Pons (tissue), 1 donor: ENCODE results near the gene IL17RA.
"Not testable (repeated sequence)": the region's sequence is repeated elsewhere in the genome, so short reads cannot be mapped to it uniquely, and the experiment has no call there.

ENCODE experiments used
- DNase-seq: peaks from one replicate; pipeline ENCODE4 v3.0.0-alpha.2; 2016; ENCODE audit warnings: low spot score

Gene IL17RA

DNA sequence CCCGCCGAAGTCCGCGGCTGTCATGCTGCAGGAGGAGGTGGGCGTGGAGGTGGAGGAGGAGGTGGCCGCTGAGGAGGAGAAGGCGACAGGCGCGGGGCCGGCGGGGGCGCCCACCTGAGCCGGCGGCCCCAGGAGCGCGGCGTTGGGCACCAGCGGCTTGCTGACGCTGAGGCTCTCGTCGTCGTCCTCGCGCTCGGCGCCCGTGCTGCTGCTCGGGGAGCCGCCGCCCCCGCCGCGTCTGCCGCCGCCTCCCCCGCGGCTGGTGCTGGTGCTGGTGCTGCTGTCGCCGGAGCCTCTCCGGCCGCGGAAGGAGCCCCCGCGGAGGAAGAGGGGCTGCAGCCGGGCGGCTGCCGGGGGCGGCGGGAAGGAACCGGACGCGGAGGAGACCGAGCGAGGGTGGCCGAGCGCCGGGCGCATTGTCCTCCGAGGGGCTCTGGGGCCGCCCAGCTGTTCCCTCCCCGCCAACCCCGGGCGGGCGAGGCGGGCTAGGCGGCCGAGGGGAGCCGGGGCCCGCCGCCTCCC, 36.0 kb downstream of the IL17RA start:
- no peak for DNase-seq

DNA sequence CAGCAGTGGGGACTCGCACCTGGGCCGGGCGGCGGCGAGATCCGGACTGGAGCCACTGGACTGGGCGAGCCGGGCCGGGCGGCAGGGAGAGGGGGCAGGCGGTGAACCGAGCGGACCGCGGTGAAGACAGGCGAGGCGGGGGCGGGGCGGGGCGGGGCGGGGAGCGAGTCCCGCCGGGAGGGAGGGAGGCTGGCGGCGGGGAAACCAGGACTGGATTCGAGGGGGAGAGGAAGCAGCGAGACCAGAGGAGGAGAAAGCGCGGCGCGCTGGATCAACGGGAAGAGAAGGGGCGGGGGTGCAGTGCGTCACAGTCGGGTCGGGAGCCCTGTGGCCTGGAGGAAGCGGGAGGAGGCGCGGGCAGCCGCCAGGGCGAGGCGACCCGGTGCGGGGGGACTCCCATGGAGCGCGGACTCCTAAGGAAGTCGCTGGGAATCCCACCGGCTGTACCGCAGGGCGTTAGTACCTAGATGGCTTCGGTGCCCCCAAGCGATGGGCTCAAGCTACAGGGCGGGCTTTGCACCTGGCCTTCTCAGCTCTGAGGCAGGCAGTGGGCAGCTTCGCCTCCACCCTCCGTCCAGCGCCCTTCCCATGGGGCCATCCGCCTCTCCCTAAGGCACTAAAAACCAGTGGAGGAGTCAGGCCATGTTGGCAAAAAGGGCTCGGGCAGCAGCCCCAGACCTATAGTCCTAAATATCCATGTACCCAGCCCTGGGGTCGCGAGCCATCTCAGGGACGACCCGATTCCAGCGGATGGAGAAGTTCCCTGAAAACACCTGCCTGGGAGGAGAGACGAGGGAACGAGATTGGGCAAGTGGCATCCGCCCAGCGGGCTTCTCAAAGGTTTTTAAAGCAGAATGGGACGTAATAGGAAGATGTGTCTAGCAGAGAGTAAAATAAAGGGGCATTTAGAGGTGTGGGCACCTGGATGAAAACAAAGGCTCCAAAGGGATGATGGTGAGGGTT, 36.7 kb downstream of the IL17RA start, which contains the start of gene TMEM121B:
Gene TMEM121B, minus strand, starts transcription at position 128 of the 963 bp plus-strand sequence. CDS start 233 bp downstream, outside the sequence.
- DNase-seq = peak; percentile 46

DNA sequence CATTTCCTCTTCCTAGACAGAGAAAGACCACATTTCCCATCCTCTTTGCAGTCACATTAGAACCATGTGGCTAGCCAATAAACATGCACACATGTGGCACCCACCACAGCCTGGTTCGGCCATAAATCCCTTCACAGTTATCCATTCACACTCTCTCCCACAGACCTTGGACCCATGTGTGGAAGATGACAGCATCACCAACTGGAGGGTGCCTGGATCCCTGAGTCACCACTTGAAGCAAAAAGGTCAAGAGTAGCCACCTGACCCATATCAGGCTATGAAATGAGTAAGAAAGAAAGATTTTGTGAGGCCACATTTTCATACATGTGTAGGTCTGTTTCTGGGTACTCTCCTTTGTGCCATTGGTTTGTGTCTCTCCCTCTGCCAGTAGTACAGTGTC, 45.4 kb downstream of the IL17RA start:
- no peak for DNase-seq

DNA sequence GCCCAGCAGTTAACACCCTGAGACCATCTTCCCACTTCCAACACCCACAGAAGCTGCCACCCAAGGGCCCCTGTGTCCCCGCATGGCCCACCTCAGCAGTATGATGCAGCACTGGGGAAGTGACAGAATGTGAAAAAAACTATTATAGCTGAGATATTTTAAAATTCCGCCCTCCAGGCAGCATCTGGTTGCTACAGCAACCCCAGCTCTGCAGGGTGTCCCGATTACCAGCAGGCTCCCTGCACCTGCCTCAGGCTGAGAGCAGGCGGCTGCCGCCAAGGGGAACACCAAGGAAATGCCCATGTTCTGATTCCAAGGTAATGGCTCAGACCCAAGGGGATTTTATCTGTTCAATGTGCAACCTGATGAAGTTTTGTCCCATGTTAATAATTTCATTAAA, 46.9 kb downstream of the IL17RA start:
- no peak for DNase-seq

DNA sequence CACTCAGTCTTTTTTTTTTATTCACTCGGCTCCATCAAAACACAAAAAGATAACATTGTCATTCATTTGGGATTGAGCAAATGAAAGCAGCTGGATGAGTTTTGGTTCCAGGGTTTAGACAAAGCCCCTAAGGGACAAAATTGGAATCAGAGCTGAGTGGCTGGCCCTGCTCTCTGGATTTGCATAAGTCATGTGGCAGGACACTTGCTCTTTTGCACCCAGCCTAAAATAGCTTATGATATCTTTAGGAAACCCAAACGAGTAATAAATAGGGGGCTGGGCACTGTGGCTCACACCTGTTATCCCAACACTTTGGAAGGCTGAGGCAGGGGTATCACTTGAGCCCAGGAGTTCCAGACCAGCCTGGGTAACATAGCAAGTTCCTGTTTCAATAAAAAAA, 47.3 kb downstream of the IL17RA start:
- peak; percentile 29 for DNase-seq

DNA sequence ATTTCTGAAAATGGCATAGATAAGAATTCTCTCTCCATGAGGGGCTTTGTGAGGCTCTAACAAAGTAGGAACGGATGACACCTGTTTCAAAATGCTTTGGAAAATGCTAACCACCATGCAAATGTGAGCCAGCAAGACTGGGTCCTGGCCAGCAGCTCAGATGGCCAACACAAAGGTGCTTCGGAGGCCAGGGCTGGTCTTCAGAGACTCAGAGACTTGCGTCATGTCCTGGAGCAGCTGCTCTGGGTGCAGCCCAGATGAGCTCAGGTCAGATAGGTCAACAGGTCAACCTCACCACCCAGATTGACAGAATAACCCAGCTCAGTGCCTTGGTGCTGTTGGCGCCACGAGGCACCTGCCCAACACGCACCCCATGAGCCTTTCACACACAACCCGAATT, 48.3 kb downstream of the IL17RA start:
- DNase-seq = no peak

DNA sequence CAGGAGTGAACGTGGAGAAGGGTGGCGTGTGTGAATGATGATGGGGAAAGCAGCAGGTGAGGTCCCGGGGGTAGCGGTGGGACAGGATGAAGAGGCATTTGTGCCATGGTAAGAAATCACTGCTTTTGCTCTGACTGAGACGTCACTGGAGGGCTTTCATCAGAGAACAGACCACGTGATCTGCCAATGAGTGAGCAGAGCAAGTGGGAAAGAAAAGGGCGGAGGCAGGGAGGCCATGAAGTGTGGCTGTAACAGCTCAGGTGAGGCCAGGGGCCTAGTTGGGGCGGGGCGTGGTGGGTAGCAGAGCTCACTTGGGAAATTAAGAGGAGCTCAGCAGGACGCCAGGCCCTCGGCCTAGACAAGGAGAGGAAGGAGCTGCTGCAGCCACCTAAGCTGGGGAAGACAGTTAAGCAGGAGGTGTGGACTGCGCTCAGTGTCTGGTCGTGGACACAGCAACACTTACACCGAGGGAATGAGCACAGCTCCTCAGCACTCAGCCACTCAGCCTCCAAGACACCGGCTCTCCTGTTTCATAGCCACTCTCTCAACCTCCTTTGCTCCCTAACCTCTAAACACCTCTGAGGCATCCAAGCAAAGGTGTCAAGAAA, 50.5 kb downstream of the IL17RA start:
- DNase-seq = no peak

DNA sequence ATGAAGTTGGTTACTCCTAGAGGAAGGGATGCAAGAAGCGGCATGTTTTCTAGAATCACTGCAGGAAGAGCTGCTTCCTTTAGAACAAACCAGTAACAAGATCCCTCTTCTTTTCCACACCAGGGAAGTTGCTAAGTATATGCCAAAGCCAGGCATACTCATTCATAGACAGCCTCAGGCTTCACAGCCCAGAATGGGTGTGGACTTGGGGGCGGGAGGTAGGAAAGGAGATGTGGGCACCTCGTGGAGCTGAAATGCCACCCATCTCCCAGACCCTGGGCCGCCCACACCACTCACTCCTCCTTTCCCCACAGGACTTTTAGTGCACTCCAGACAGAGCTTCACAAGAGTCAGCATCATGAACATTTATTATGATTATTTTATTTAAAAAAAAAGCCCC, 52.4 kb downstream of the IL17RA start:
- DNase-seq = no peak

DNA sequence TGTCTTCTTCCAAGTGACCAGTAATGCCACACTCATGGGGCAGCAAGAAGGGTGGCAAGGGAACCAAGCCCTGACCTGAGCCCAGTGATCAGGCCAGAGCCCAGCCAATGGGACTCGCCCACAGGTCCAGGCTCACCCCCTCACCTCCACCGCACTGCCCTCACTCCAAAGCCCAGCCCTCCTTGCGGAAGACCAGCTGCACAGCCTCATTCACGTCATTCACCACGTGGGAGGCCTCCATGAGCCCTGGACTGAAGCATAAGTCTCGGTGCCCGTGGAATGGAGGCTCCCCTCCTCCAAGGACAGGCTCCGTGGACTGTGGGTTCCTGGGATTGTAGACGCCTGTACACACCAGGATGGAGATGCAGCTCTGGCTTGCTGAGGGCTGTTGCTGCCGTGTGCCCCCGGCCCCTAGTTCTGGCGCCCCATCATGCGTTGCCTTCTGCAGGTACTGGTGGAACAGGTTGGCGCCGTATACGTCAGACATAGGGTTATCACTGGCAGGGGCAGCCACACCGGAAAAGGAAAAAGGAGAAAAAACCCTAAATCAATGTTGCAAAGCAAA, 53.1 kb downstream of the IL17RA start:
- no peak for DNase-seq

DNA sequence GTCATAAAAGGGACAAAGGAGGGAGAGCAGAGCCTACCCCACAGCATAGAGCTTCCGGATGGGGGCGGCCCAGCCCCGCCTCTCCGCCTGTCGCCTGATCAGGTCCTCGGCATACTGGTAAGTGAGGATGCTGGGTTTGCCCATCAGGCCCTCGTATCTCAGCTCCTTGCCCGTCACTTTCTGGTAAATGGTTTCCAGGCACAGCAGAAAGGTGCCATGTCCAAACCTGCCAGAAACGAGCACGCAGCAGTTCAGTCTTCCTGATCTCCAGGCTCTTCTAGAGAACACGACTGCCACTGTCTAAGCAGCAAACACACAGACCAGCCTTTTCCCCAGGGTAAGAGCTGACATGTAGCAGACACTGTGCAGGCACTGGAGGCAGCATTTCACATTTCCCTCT, 53.7 kb downstream of the IL17RA start:
- no peak for DNase-seq

DNA sequence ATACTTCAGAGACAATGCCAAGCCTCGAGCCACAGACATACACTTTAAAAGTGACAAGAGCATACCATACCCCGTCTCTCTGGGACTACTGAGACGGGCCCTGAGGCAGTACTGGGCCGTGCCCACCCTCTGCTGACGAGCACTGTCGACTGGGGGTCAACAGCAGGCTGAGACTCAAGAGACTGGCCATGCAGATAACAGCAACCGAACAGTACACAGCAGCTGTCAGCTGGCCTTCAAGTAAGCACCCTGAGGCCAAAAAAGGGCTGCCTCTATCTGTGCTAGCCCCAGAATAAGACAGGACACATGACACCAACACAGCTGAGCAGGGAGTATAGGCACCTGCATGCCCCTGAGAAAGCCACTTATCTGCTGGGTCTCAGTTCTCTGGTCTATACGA, 55.2 kb downstream of the IL17RA start:
- DNase-seq = no peak

DNA sequence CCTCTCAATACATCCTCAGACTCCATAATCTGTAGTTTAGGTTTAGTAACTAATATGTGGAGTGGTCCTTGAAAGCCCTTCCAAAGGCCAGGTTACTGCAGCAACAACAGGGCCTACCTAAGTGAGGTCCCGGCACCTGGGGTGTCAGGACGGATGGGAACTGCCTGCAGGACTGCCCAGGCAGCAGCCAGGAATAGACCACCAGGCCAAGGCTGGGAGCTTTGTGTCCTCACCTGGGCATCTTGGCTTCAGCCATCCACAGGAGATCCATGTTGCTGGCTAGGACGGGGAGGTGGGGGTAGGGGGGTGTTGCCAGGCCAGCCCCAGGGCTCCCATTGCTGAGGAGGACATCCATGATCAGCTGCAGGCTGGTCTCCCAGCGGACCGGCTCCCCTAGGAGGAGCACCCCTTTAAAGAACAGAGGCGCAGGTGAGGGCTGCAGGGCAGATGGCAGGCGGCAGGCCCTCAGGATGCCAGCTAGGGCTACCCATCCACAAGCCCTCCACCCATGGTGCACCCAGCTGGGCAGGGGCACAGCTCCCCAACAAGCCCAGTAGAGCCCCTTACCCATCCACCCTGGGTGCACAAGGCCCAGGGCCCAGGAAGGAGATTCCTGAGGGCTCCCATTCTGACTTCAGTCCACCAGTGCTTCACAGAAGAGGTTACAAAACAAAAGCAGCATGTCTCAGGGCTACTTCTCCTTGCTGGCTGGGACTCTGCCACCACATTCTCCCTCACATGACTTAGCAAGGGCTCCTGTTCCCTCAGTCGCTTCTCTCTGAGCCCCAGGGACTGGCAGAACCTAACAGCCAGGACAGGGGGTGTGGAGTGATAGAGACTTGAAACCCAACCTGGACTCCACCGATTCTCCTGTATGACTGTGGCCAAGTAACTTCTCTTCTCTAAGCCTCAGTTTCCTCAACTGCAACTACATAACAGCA, 56.3 kb downstream of the IL17RA start:
- DNase-seq = no peak

DNA sequence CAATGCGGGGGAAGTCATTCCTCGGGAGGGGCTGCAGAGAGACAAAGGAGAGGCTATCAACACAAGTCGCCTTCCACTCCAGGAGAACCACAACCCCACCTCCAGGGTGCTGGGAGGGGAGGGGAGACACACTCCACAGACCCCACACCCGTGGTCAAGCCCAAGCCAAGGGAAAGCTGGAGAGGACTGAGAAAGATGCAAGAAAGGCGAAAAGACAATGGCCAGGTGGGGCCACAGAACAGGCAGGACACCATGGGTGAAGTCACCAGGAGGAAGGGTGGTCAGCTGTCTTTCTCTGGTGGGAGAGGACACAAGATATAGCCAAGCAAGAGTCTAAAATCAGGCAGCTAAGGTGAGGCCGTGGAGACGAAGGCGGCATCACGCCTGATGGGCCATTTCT, 58.3 kb downstream of the IL17RA start:
- no peak for DNase-seq

DNA sequence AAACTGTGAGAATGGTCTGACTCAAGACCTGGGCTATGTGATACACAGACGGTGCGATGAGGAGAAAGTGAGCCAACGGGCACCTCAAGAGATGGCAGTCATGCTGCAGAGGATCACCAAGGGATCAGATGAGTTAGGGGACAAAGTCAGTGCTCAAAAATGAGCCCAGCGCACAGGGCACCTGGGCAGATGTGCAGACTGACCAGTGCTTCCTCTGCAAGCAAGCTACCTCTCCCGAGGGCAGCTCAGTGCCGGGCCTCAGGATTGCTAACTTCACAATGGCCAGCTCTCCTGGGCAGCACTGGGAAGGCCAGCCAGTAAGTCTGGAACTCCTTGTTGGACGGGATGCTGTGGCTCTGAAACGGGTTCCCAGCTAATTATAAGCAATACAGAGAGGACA, 59.0 kb downstream of the IL17RA start:
- no peak for DNase-seq

DNA sequence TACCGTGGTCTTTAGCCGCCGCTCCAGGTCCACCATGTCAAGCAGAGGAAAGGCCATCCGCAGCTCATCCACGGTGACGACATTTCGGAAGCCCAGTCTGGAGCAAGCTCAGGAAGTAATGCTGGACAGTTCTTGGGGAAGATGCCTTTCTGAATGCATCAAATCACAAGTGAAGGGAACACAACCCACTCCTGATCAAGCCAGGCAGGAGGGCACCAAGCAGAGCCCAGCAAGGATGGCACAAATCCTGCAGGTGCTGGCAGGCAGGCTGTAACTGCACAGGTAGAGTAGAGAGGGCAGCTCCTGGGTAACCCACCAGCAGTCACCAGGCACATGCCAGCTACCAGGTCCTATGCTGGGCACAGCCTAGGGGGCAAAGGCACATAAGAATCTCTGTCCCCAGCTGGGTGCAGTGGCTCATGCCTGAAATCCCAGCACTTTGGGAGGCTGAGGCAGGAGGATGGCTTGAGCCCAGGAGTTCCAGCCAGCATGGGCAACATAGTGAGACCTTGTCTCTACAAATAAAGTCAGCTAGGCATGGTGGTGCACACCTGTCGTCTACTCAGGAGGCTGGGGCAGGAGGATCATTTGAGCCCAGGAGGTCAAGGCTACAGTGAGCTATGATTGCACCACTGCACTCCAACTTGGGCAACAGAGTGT, 60.4 kb downstream of the IL17RA start:
- DNase-seq = no peak

DNA sequence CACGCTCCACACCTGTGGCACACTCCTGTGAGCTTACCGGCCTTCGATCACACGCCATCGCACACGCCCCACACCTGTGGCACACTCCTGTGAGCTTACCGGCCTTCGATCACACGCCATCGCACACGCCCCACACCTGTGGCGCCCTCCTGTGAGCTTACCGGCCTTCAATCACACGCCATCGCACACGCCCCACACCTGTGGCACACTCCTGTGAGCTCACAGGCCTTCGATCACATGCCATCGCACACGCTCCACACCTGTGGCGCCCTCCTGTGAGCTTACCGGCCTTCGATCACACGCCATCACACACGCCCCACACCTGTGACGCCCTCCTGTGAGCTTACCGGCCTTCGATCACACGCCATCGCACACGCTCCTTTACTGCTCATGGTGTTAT, 62.7 kb downstream of the IL17RA start:
- not testable (repeated sequence) for DNase-seq

DNA sequence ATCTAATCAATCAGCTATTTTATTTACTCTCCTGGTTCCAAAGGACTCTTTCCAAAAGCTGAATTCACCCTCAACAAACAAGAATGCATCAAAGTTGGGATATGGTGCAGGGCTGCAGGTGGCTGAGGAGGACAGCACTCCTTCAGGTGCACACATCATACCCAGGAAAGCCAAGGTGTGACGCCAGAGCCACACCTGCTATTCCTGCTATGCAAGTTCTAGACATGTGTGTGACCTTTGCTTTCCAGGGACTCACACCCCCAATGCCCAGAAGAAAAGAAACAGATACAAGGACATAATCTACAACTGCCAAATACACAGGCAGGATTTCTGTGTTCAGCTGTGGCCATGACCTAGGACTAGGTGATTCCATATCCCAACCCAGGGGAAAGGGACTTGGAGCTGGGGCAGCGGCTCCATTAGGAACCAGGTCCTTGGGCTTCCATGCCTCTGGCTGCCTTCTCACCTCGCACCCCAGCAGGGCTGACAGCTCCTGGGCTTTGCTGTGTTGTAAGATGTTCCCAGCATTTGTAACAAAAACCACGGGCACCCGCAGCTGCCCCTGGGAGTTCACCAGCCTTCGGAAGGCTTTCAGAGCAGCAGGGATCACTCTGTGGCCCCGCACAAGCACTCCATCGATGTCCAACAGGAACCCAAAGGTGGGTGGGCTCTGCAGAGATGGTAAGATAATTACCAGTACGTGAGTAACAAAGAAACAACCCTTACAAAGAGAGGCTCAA, 64.4 kb downstream of the IL17RA start:
- DNase-seq = no peak

DNA sequence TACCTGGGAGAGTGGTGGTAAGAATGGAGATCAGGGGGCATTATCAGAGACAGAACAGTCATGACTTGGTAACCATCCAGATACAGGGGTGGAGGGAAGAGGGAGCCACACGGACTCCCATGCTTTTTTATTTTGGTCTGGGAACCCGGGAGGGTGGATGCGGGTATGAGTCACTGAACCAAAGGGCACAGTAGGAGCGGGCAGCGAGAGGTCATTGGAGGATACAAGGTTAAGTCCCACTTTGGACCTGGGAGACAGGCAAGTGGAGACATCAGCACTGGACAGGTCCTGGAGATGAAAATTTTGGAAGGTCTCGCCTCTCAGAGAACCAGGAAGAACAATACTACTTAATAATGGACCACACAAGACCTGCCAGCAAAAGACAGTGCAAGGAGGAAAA, 67.5 kb downstream of the IL17RA start:
- DNase-seq = no peak

DNA sequence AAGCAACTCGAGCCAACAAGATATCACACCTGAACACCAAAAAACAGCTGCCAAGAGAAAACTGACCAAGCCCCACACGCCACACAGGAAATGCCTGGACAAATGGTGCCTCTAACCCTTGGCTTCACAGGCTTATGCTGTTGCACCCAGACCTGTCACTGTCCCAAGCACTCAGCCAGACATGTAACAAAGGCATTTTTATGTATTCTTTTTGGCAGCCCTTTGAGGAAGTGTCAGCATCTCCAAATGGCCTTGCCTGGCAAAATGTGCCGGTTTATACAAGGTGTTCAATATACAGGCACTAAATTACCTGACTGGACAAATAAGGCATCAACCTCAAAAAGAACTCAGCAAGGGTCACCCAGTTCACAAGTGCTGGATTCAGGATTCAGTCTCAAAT, 68.2 kb downstream of the IL17RA start:
- DNase-seq = no peak

DNA sequence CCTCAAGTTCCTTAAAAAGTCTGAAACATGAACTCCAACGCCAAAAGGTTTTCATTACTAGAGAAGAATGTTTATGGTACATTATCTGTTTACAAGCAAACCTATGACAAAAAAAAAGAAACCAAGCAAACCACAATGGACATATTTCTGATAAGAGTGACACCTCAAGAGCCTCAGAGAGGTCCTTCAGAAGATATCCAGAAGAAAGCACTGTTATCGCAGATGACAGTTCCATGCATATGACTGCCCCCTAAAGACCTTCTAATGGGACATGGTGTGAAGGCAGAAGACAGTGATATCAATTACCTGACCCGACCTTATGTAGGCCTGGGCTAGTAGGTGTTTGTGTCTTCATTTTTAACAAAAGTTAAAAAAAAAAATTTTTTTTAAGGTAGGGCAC, 71.1 kb downstream of the IL17RA start:
- DNase-seq = no peak
